ENCODE measurements around the gene ABCB8. TPM values are rescaled to one million over a fixed set of nuclear protein-coding genes. Genes with fewer than 3 reads are reported as not detected.

Gene ABCB8
- total RNA-seq, 1 experiment from 2014 or later: 44.2 TPM

DNA sequence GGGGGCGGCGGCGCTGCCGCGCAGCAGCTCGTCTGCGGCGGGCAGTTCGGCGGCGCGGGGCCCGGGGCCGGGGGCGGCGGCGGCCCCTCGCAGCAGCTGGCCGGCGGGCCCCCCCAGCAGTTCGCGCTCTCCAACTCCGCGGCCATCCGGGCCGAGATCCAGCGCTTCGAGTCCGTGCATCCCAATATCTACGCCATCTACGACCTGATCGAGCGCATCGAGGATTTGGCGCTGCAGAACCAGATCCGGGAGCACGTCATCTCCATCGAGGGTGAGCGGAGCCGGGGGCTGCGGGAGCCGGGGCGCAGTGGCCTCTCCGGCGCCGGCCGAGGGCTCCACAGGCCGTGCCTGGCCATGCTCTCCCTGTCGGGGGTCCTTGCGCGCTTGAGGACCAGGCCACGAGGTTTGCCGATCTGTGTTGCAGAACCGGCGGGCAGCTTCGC, 58.6 kb downstream of the ABCB8 start:
- peak; percentile 65 for DNase-seq (ENCODE audit: low read depth)

DNA sequence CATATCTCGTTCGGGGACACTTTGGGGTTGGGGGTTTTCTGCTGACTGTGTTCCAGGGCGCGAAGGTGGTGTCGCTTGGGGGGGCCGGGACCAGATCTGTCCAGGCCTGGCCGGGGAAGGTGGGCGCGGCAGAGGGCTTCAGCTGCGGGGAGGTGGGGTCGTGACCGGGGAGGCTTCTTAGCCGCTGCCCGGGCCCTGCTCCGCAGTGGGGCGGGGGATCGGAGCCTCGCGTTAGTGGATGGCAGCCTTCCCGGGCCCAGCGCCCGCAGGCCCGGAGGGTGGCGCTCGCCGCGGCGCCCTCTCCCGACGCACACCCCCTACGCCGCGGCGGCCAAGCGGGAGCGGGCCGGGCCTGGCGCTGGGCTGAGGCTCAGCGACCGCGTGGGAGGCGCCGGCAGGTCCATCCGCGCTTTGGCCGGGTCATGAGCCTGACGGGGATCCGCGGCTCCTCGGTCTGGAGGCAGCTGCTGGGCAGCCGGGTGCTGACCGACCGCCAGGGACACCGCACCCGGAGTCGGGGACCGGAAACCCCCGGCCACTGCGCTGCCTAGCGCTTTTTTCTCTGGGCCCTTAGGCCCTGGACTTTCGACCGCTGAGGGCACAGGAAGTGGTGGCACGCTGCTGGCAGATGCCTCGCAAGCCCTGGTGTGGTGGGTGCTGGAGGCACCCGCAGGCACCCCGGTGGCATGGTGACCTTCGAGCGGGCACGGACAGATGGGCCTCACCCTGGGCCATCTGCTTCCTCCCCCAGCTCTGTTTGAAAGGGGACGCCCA, 59.2 kb downstream of the ABCB8 start:
- DNase-seq (ENCODE audit: low read depth): peak; percentile 78

DNA sequence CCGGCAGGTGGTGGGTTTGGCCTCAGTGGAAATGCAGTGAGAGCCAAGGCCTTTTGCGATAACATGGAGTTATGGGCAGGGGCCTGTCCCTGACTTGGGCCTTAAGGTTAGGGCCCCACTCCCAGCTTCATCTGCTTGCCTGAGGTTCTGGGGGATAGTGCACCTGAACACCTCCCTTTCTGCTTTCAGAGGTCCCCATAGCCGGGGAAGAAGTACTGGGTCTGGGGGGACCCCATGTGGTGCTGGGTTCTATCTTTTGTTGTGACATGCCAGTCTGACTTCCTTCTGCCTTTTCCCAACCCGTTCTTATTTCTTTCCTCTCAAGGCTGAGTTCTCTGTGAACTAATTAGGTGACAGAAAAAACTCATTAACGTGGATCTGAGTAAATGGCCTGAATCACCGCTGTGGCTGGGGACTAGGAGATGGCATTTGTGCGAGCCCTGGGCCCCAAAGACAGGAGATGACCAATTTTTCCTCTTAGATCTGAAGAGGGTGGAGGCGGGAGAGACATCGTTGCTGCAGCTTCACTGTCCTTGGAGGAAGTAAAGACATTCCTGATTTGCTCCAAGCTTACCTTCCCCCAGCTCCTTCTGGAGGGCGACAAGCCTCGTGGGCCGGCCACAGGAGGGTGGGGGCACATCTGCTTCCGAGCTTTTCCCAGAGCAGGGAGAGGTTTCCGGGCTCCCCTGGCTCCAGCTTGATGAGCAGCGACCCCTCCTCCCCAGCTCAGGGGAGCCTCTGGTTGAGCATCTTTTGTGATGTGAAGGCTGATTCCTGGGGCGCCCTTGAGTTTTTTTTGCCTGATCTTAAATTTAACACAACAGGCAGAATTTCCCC, 60.0 kb downstream of the ABCB8 start:
- peak; percentile 51 for DNase-seq (ENCODE audit: low read depth)

DNA sequence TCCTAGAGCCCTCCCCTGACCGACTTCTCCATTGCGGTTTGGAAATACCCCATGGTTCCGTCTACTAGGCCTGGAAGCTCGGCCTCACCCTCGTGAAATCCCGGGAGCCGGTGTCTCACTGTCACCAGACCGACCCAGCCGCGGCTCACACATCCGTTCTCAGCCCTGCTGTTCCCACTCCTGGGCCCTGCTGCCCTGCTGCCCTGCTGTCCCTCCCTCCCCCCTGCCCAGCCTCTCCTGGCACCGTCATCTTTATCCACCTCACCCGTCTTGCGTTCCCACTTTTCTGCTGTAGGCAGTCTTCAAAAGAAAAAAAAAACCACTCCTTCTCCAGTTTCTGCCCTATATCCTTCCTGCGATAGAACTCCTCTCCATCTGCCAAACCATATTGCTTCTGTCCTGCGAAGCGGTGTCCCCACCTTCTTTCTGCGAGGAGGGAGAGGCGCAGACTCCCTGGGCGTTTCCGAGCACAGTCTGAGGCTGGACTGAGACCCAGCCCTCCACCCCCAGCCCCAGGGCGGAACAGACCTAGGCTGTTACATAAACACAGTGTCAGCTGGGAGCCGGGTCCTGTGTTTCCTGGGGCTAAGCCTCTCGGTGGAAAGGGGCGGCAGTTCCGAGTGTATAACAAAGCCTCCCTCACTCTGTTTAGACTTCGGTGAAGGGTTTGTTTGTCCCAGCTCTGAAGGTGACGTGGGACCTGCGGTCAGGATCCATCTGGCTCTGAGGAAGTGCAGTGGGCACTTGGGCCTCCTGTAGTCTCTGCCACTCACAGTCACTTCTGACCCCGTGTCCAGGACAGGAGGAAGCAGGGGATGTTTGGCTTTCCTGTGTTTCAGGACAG, 60.8 kb downstream of the ABCB8 start:
- peak; percentile 79 for DNase-seq (ENCODE audit: low read depth)

DNA sequence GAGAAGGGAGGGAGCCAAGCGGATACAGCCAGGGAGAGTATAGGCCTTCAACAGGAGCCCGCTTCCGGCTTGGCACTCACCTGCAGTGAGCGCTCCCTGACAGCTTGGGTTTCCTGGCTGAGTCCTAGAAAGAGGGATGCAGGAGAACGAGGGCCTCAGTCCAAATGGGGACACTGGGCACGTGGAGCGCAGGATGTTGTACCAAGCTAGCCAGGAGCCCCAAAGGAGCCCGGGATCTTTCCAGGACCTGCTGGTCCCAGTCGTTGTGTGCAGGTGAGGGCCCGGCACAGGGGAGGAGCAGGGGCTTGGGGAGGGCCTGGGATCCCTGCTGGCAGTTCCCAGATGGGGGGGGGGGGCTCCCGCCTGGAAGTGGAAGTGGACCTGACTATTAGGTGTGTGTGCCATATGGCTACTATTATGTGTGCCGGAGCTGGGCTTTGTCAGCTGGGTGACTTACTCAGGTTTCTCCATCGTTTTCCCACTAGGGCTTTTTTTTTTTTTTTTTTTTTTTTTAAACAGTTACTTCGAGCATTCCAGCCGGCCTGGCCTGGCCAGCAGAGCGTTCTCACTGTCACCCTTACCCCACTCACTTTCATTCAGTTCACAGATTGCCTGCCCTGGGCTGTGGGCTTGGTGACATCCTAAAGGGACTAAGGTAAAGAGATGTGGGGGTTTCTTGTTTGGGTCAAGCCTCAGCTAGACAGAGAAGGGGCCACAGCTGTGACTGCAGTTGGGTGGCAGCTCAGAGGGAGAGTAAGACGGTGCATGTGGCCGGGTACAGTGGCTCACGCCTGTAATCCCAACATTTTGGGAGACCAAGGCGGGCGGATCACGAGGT, 61.9 kb downstream of the ABCB8 start:
- DNase-seq (ENCODE audit: low read depth): no peak

DNA sequence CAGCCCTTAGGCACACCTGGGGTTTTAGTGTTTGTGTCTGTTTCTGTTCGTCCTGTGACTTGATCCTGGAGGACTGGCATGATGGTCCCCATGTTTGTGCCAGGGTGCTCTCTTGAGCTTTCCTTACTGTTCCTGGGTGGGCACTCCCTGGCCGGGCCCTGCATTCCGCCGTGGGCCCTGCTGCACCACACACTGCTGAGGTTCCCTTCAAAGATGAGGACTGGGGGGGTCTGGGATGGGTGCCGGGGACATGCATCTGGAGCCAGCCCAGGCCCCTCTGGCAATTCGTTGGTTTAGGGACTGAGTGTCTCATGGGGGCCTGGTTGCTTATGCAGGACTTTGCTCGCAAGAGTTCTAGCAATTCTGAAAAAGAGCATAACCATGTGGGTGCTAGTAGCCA, 62.8 kb downstream of the ABCB8 start:
- no peak for DNase-seq (ENCODE audit: low read depth)

DNA sequence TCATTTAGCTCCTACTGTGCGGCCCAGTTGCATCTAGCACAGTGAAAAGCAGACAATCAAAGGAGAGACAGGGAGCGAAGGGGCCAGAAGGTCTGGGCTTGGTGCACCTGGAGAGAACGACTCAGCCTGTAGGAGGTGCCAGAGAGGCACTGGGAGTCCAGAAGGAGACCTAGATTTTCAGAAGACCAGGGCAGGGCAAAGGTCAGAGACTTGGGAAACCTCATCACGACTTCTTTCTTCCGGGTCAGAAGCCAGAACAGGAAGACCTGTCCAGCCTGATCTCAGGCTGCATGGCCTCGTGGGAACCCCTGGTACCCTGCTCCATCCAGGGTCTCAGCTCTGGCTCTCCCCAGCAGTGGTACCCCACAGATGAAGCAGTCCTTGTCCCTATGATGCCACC, 63.2 kb downstream of the ABCB8 start:
- no peak for DNase-seq (ENCODE audit: low read depth)

DNA sequence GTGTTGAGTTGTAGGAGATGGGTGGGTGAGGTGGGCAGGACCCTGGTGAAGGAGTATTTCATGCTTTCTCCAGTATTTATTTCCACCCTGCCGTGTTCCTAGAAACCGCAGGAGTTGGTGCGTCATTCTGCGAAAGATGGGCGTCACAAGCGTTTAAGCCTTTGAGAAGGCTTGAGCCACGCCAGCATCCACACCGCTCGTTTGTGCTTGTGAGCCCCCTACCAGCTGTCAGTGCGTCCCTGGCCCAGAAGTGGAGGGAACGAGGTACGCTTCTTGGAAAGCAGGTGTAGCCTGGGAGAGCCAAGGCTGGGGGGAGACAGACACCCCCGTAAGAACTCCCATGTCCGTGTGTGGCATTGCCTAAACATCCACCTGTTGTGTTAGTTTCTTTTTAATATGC, 63.7 kb downstream of the ABCB8 start:
- no peak for DNase-seq (ENCODE audit: low read depth)

DNA sequence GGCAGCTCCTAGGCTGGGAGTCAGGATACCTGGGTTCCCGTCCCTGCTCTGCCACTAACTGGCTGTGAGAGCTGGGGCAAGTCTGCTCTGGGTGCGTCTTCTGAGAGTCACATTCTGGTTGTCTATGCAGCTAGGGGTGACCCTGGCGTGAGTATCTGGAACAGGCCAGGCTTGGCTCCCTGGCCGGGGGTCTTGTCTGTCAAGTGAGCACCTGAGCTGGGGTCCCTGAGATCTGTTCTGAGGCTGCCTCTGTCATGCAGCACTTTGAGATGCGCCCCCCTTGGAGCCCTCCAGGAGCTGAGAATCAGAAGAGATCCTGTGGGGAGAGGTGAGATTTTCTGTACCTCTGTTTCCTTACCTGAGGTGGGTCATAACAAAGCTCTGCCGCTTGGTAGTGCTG, 65.5 kb downstream of the ABCB8 start:
- no peak for DNase-seq (ENCODE audit: low read depth)

DNA sequence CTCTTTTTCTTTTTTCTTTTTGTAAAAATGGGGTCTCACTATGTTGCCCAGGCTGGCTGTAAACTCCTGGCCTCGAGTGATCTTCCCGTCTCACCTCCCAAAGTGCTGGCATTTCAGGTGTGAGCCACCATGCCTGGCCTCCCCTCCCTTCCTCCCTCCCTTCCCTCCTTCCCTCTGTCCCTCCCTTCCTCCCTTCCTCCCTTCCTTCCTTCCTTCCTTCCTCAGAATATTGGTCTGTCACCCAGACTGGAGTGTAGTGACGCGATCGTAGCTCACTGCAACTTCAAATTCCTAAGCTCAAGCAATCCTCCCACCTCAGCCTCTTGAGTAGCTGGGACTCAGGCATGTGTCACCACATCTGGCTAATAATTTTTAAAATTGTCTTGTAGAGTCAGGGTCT, 66.4 kb downstream of the ABCB8 start:
- DNase-seq (ENCODE audit: low read depth): no peak

DNA sequence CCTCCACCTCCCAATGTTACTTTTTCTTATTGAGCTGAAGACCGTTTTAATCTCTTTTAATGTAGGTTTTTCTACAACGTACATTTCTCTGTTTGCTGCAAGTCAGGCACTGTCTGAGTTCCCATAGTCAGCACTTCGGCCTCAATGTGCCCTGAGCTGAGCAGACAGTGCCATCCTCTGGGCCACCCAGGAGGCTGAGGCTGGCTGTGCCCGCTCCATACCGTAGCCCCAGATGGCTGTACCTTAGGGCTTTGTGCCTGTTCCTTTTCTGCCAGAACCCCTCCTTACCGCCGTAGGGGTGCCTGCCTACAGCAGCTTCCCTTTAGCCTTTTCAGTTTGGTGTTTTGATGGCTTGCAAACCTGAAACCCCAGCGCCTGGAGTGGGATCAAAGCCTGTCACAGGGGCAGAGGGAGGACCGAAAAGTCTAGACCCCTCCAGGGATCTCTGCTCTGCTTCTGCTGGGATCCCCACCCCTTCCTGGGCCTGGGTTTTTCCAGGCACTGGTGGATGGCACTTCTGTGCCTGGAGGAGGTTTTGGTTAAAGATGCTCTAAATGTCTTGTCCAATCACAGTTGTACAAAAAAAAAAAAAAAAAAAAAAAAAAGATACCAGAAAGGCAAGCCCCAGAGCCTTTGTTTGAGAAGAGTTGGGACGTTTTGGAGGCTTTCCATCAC, 67.0 kb downstream of the ABCB8 start:
- DNase-seq (ENCODE audit: low read depth): no peak

DNA sequence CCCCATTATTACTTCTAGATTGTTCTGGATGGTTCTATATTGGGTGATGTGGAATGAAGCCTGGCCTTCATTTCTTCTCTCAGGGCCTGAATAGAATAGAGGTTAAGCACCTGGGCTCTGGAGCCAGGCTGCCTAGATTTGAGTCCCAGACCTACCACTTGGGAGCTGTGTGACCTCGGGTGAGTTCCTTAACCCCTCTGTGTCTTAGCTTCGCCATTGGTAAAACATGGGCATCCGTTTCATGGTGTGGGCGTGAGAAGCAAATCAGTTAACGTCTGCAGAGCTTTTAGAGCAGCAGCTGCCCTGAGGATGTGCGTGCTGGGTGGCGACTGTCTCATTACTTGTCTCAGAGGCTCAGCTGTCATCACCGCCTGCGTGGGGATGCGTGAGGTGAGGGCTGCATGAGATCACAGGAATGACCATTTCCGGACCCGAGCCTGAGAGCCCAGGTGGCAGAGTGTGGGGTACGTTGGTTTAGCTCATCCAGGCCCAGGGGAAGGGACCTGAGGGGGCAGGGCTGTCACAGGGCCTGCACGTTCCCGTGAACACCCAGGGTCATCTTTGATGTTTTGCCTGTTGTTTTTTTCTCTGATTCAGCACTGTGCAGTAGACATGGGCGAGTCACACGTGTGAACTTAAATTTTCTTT, 67.7 kb downstream of the ABCB8 start:
- no peak for DNase-seq (ENCODE audit: low read depth)

Other genes with a start within 250 kb of the ABCB8 start
- 3.3 TPM in 1 of 2 replicates, not detected in the other for gene TMEM176B, start 228.1 kb upstream of the ABCB8 start, total RNA-seq (2014; rRNA removed; shearing (Covaris generic))
- gene TMEM176A, start 227.7 kb upstream of the ABCB8 start, total RNA-seq (2014; rRNA removed; shearing (Covaris generic)): 0.33 and 2.6 TPM in 2 replicates
- 0.17 and 0.36 TPM in 2 replicates for gene AOC1, start 175.9 kb upstream of the ABCB8 start, total RNA-seq (2014; rRNA removed; shearing (Covaris generic))
- 0.80 and 1.3 TPM in 2 replicates for gene KCNH2, start 50.1 kb upstream of the ABCB8 start, total RNA-seq (2014; rRNA removed; shearing (Covaris generic))
- gene NOS3, start 37.4 kb upstream of the ABCB8 start, total RNA-seq (2014; rRNA removed; shearing (Covaris generic)): 0.39 and 0.46 TPM in 2 replicates
- not detected in 2 replicates for gene ATG9B, start 4.0 kb upstream of the ABCB8 start, total RNA-seq (2014; rRNA removed; shearing (Covaris generic))
- gene ASIC3, start 20.1 kb downstream of the ABCB8 start, total RNA-seq (2014; rRNA removed; shearing (Covaris generic)): 0.12 and 1.5 TPM in 2 replicates
- gene CDK5, start 29.4 kb downstream of the ABCB8 start, total RNA-seq (2014; rRNA removed; shearing (Covaris generic)): 56.6 and 63.8 TPM in 2 replicates
- gene SLC4A2, start 31.1 kb downstream of the ABCB8 start, total RNA-seq (2014; rRNA removed; shearing (Covaris generic)): 157 and 195 TPM in 2 replicates
- gene FASTK, start 52.4 kb downstream of the ABCB8 start, total RNA-seq (2014; rRNA removed; shearing (Covaris generic)): 93.8 and 111 TPM in 2 replicates
- 51.2 and 61.3 TPM in 2 replicates for gene TMUB1, start 55.0 kb downstream of the ABCB8 start, total RNA-seq (2014; rRNA removed; shearing (Covaris generic))
- gene AGAP3, start 58.0 kb downstream of the ABCB8 start, total RNA-seq (2014; rRNA removed; shearing (Covaris generic)): 41.6 and 72.6 TPM in 2 replicates
- gene GBX1, start 139.2 kb downstream of the ABCB8 start, total RNA-seq (2014; rRNA removed; shearing (Covaris generic)): not detected in 2 replicates
- not detected in 2 replicates for gene ASB10, start 158.8 kb downstream of the ABCB8 start, total RNA-seq (2014; rRNA removed; shearing (Covaris generic))
- gene H2BK1, start 182.0 kb downstream of the ABCB8 start, total RNA-seq (2014; rRNA removed; shearing (Covaris generic)): not detected in 2 replicates
- gene ABCF2, start 198.8 kb downstream of the ABCB8 start, total RNA-seq (2014; rRNA removed; shearing (Covaris generic)): 116 and 126 TPM in 2 replicates
- 38.3 and 43.5 TPM in 2 replicates for gene CHPF2, start 204.0 kb downstream of the ABCB8 start, total RNA-seq (2014; rRNA removed; shearing (Covaris generic))
- gene SMARCD3, start 220.2 kb downstream of the ABCB8 start, total RNA-seq (2014; rRNA removed; shearing (Covaris generic)): 25.6 and 29.9 TPM in 2 replicates

Measured in Daoy (cell line).